ENCODE measurements around the gene IFT52.

Gene IFT52

GRCh38 chr20:43590392-43591303, at the start of gene IFT52:
Gene IFT52 (plus strand): TSS chr20:43590937. CDS start chr20:43594699, 3,762 bp downstream.
- DNase-seq, result peak; percentile 95

GRCh38 chr20:43541214-43541613, 49.5 kb upstream of the IFT52 start:
- no peak for DNase-seq

DNA sequence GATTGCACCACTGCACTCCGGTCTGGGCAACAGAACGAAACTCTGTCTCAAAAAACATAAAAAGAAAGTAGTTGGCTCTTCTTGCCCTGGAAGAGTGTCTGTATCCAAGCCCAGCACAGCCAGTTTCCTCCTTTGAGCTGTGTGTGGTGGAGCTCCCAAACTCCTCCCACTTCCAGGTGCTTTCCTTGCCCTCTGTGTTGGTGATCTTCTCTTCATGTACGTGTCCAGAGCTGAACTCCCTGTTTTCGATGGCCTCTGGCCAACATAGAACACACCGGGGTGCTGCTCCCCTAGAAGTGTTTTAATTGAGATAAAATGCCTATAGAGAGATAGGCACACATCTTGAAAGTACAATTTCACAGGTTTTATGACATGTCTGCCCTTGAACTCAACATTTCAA, 48.6 kb upstream of the IFT52 start:
- no peak for DNase-seq

DNA sequence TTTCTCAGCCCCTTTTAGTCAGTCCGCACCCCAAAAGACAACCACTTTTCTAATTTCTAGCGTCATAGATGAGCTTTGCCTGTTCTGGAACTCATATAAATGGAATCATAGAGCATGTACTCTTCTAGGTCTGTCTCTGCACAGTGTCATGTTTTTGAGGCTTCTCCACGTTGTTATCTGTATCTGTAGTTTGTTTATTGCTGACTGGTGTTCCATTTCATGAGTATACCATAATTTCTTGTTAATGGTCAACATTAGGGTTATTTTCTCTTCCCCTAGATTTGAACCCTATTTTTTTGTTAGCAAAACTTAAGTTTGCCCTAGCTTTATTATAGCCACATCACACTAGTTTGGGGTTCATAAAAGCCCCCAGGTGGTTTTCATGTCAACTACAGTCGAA, 48.1 kb upstream of the IFT52 start:
- DNase-seq, result no peak

DNA sequence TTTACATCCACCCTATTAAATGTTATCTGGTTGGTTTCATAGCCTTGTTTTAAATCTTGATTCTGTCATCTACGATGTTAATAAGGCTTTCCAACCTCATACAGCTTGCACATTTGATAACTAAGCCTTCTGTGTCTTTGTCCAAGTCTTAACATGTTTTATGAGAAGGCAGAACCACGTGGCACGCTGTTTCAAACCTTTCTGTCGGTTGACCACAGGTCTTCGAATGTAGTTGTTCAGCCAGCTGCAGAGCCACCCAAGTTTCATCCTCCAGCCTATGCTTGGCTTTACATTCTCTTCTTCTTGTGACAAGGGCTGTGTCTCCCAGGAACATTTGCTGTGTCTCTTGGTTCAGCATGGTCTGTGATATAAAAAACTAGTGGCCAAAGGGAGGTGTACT, 47.6 kb upstream of the IFT52 start:
- no peak for DNase-seq

DNA sequence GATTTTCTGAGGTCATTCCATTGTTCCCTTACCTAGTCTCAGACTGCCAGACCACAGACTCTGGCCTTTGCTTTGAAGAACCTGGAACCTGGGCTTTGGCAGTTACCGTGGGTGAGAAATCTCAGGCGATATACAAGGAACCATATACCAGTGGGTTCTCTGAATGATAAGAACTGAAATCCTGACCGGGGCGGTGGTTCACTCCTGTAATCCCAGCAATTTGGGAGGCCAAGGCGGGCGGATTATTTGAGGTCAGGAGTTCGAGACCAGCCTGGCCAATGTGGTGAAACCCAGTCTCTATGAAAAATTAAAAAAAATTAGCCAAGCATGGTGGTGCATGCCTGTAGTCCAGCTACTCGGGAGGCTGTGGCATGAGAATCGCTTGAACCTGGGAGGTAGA, 46.2 kb upstream of the IFT52 start:
- DNase-seq, result no peak

- no peak for DNase-seq
Measured at GRCh38 chr20:43545837-43546578, 44.7 kb upstream of the IFT52 start.

GRCh38 chr20:43548273-43548880, 42.4 kb upstream of the IFT52 start:
- DNase-seq, result no peak

DNA sequence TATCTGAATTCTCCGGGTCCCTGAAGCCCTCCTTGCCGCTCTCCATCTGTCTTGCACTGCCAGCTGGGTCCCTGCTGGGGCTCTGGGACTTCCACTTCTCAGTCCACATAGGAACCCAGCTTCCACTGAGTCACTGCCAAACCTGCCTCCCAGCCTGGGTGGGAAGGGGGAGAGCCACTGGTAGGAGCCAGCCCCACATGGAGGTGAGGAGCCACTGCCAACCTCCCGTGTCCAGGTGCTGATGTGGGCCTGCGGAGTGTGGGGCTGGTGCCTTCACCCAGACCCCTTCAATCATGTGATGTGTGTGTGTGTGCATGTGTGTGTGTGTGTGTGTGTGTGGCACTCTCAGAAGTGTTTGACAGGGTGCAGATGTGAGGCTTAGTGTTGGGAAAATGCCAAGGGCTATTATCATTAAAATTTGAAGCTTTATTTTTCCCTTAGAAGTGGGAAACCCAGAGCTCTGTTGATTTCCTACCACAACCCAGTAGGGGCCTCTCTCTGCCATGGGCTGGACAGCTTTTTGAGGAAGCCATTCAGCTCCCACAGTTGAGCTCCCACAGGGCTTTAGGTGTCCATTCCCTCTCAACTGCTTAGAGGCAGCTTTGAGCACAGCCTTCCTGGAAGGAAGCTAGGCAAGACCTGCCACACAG, 41.2 kb upstream of the IFT52 start:
- no peak for DNase-seq

DNA sequence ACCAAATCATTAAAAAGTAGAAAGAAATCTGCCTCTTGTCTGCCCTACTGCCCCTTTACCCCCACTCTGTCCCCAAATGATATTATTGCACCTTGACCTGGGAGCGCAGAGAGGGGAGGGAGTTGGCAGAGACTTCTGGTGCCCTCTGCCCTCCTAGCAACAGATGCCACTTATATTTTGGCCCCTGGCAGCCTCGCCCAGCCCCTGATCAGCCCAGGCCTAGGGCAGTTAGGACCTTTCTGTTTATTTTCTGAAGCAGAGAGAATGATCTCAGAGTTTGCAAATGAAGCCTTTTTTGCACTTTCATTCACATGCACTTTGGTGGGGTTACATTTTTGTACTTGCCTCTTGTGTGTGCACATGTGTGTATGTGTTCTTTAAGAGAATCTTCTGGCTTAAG, 40.3 kb upstream of the IFT52 start:
- DNase-seq, result no peak

- no peak for DNase-seq
Measured at GRCh38 chr20:43554369-43554768, 36.4 kb upstream of the IFT52 start.

DNA sequence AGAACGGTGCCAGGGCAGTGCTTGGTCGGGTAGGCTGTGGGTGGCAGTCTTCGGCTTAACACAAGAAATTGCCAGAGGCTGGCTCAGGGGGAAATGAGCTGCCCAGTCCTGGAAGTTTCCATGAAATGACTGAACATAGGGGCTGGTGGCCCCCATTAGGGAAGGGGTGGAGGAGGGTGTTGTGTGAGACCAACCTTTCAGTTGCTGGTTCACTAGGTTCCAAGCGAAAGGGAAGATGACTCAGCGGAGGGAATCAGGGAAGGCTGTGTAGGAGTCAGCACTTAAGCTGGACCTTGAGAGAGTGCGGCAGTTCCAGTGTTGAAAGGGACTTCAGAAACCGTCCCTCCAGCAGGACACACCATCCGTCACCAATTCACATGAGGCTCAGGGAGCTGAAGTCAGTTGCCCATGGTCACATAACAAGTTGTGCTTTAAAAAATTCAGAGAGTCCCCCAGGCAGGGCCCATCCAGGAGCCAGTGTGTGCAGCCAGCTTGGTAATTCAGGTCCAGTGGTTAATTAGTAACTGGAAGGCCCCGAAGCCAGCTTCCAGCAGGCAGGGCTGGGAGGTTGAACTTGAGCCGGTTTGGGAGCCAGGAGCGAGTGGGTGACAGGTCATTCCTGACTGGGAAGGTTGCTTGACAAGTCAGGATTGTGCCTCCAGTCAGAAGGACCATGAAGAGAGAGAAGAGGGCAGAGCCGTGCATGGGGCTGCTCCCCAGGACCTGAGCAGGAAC, 32.2 kb upstream of the IFT52 start, which contains the start of gene SGK2:
Gene SGK2 (plus strand): TSS at position 616 of the 735 bp plus-strand sequence. CDS start 7,469 bp downstream, outside the sequence.
- no peak for DNase-seq

DNA sequence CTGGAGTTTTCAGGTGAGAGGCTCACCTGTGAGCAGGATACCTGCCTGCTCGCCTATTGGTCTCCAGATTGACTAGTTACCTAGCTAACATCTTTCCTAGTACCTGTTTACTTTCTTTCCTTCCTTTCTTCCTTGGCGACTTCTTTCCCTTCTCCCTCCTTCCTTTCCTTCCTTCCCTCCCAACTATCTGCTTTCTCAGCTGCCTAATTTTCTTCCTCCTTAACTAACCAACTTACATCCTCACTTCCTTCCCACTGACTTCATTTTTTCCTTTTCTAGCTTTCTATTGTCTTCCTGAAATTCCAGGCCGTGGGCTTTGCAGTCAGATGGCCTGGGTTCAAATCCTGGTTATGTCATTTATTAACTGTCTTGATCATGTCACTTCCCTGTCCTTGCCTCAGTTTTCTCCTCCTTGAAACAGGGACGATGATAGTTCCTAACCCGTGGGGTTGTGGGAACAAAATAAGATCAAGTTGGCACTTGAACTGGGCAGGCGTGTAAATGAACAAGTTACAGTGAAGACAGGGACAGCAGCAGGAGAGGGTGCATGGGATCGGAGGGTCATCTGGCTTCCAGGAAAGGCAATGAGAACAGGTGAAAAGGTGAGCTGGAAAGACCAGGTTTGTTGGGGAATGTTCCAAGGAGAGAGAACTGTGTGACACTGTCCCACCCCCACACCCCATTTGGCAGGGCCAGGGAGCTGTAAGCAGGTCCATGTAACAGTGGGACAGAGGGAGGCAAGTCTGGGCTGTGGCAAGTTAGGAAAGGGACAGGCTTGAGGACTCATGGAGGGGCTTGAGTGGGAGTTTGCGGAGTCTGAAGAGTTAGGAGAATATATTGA, 31.4 kb upstream of the IFT52 start:
- no peak for DNase-seq

DNA sequence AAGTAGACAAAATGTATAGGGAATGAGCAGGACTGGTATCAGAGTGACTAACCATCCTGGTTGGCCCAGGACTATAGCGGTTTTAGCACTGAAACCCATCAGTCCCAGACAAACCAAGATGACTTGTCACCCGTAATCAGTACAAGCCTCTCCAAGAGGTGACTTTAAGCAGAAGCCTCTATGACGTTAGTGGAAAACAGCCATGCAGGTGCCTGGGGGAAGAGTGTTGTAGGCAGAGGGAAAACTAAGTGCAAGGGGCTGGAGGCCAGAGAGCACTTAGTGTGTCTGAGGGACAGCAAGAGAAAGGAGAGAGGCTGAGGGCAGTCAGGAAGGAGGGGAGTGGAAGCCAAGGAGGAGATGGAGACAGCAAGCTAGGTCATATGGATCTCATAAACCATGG, 29.8 kb upstream of the IFT52 start:
- no peak for DNase-seq

DNA sequence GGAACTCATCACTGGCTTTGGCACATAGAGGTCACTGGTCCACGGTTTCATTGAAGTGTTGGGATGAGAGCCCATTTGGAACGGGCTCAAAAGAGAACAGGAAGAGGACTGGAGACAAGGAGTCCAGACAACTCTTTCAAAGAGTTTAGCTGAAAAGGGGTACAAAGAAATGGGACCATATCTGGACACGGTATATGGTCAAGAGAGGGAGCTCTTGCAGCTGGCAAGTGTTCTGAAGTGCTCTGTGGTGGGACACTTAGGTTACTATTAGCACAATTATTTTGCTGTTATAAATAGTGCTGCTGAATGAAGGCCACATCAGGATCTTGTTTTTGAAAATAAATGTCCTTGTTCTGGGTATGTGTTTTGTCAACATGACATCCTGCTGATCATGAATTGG, 27.3 kb upstream of the IFT52 start:
- no peak for DNase-seq

DNA sequence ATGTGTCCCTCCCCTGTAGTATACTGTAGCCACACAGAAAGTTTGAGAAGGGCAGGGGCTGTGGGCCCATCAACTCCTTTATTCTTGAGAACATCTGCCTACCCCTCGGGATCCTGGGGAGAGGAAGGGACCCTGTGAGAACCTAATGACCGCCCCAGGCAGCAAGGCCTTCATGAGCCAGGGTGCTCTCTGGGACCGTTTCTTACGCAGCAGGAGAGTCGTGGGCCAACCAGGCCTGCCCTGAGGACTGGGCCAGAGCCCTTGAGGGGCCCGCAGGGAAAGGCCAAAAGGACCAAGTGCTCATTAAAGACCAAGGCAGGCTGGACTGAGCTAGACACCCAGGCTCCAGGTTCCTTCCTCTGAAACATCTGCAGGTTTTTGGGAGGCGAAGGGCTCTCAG, 26.7 kb upstream of the IFT52 start:
- no peak for DNase-seq

DNA sequence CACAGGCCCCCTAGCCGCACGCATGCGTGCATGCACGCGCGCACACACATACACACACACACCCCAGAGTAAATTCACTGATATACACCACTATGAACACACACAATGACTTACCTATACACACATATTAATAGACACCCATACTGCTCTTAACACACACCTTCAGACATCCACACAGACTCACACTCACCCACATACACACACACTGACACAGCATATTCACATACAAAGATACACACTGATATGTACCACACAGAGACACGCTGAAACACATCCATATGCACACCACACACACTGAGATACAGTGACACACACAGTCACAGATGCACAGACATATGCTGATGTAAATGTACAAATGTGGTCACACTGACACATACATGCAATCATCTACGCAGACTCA, 26.3 kb upstream of the IFT52 start:
- DNase-seq, result no peak

- DNase-seq, result no peak
Measured at GRCh38 chr20:43564993-43565757, 25.6 kb upstream of the IFT52 start.

DNA sequence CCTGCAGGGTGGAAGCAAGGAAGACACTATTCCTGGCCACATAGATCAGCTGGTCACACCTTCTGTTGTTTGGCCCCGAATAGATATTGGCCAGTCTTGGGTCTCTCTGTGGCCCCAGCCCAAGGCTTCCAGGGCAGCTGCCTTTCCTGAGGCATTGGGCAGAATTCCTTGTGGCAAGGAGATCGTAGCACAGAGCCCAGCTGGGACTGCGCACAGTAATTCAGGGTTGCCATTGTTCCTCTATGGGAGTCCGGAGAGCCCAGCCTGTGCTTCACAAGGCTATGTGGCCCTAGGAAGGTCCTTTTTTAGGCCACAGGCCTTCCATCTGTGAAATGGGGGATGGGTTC, 25.0 kb upstream of the IFT52 start:
- DNase-seq, result no peak

GRCh38 chr20:43567477-43567876, 23.3 kb upstream of the IFT52 start:
- no peak for DNase-seq

GRCh38 chr20:43568706-43569105, 22.0 kb upstream of the IFT52 start:
- no peak for DNase-seq
